IPS DF 4.7 (cell line): ENCODE data around the gene PFDN2.
"Not testable (repeated sequence)": the region's sequence is repeated elsewhere in the genome, so short reads cannot be mapped to it uniquely, and the experiment has no call there.

ENCODE experiments used
- DNase-seq: peaks from one replicate; pipeline ENCODE4 v3.0.0-alpha.2; 2013; ENCODE audit warnings: low spot score; ENCODE audit errors: extremely low read depth

Gene PFDN2

DNA sequence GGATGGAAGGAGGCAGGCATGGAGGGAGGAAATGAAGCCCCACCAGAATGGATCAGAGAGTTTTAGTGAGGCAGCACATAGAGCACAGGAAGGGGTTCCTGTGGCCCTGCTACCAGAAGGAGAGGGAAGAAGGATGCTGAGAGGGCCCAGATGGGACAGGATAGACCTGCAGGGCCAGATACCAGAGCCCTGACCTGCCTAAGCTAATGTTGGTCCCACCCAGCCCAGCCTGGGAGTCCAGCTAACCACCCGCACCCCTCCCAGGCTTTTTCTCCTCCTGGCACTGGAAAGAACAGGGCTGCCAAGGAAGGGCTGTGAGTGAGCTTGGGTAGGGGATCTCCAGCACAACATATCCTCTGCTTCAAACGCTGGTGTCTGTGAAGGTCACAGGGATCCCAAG is 35.4 kb downstream of the PFDN2 start:
- DNase-seq = no peak

DNA sequence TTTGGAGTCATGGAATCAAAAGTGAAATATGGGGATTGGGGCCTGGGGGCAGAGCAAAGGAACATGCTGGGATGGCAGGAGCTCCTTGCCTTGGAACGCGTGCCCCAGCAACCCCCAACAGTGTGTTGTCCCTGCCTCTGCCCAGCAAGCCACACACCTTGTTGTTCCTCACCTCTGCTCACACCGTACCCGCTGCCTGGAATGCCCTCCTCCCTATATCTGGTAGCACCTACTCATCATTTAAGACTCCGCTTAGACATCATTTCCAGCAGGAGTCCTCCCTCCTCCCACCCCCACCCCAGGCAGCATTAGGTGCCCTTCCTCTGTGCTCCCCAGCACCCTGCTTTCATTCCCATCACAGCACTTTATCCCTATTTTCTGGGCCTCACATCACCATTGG is 36.3 kb downstream of the PFDN2 start:
- DNase-seq = no peak

- DNase-seq = no peak
Measured at GRCh38 chr1:161080441-161081405, 37.1 kb downstream of the PFDN2 start.

- DNase-seq = no peak
Measured at GRCh38 chr1:161079436-161080110, 38.3 kb downstream of the PFDN2 start.

- no peak for DNase-seq
Measured at GRCh38 chr1:161077426-161077825, 40.4 kb downstream of the PFDN2 start.

- DNase-seq = no peak
Measured at GRCh38 chr1:161076410-161076809, 41.4 kb downstream of the PFDN2 start.

DNA sequence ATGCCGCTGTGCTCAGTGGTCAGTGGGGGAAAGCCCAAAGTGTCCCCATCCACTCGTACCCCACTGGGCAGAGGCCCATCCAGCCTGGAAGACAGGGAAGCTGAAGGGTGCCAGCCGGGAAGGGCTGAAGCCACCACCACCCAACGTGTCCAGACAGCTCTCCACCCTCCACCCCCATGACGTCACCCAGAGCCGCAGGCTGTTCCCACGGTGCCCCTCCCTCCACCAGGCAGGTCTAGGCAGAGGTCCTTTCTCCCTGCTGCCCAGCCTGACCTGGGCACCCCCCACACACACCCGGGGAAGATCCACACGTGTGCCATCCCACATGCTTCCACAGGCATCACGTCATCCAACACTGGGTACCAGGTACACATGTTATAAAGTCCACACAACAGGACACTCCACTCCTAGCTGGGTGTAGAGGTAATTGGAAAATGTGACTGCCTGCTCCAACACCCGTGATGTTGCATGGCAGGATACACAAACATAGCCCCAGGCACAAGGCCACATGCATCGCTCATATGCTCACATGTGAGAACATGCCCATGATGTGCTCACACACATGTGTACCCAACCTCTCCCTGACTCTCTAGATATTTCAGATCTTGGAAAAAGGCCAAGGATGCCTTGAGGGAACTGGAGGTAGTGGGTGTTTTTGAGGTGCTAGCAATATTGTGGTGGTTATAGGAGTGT is 43.0 kb downstream of the PFDN2 start:
- DNase-seq = no peak

- DNase-seq = no peak
Measured at GRCh38 chr1:161073474-161074121, 44.2 kb downstream of the PFDN2 start.

DNA sequence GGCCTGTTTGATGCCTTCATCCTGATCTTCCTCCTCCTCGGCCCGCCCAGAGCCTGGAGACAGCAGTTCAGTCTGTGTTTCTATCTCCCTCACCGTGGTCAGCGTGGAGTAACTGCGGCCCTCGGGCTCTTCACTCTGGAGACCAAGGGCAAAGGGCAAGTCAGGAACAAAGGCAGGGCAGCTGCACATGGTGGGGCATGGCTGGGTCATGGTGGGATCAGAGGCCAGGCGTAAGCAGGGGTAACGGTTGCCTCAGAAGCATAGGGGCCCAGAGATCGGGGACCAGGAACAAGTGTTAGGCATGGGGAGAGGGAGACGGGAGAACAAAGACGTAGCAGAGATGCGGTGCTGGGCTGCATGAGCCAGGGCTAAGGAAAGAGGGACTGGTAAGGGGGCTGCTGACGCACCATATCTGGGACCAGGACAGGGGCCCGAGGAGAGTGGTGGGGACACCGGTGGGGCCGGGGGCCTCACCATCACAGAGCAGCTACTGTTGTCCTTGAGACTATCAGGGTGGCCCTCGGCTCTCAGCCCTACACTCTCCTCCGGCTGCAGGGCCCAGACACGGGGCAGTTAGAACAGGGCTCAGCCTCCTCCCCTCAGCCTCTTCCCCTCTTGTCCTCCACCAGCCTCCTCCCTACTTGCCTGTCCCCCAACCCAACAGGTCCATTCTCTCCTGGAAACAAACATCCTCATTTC is 44.9 kb downstream of the PFDN2 start:
- DNase-seq = no peak

GRCh38 chr1:161071886-161072371 is 45.9 kb downstream of the PFDN2 start:
- no peak for DNase-seq

- DNase-seq = no peak
Measured at GRCh38 chr1:161070761-161071160, 47.1 kb downstream of the PFDN2 start.

DNA sequence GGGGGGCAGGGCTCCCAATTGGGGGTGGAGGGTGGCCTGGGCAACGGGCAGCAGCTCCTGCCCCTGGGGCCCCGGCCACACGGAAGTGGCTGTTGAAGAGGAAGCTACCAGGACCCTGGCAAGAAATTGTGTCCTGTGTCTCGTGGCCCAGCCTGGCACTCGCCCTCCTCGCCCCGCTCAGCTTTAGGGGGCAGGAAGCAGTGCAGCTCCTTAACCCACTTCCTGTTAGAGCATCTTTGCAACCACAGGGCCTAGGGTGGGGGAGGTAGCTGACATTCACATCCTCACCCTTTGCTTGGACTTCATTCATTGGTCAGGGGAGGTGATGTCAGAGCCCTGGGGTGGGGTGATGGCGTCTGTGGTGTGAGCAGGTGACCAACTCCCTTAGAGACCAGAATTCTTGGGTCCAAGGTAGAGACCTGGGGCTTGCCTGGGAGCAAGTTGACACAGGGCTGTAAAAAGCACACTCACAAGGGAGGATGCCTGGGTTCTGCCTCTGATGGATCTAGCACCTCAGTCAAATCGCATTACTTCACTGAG is 48.0 kb downstream of the PFDN2 start, which contains the start of gene ARHGAP30:
TSS of gene ARHGAP30 (minus strand) at position 161 of the 540 bp plus-strand sequence. CDS start 267 bp downstream, outside the sequence.
- no peak for DNase-seq

DNA sequence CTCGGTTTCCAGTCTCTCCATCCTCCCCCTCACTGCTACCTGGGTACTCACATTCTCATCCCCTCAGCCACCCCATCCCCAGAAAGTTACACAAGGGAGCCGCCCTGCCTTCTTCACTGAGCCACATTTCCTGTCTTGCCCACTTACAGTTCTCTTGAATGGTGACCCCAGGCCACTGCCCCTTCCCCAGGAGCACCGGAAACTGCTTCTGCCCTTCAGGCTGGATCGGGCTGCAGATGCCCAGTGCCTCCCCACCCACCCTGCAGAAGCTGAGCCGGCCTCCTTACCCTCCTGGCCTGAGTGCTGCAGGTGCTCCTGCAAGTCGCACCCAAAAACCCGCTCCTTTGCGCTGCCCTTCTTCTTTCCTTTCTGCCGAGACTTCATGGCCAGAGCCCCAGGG is 48.6 kb downstream of the PFDN2 start:
- DNase-seq = no peak

DNA sequence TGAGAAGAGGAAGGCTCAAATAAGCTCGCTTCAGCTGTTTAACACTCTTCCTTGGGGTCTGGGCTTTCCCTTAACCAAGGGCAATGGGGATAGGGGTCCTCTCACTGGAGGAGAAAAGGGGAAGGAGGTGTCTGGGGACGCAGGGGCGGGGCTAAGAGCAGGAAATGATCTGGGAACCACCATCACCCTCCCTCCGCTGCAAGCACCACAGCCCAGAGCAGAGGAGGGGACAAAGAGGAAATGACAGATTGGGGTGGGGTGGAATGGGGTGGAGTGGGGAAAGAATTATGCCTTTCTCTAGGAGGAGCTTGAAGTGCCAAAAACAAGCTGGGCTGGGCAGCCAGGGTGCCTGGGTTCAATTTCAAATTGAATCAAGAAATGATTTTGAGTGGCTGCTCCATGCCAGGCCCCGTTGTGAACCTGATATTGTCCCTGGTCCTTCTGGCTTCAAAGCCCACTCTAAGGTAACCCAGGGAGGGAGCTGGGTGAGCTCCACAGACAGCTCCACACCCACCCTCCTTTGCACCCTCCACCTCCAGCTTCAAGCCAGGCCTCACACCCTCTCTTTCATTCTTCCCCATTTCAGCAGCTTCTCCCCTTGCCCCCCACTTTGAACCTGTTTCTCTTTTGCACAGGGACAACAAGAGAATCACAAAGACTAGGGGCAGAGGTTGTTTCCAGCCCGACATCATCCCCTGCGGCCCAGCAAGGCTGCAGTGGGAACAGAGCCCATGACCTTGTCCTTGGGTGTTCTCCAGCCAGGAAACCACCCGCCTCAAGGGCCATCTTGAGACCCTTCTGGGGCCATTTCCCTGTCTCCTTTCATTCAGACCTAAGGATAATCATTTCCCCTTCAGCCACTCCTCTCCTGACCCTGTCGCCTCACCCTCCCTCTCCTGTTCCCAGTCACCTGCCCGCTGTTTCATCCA is 49.3 kb downstream of the PFDN2 start:
- DNase-seq = no peak

DNA sequence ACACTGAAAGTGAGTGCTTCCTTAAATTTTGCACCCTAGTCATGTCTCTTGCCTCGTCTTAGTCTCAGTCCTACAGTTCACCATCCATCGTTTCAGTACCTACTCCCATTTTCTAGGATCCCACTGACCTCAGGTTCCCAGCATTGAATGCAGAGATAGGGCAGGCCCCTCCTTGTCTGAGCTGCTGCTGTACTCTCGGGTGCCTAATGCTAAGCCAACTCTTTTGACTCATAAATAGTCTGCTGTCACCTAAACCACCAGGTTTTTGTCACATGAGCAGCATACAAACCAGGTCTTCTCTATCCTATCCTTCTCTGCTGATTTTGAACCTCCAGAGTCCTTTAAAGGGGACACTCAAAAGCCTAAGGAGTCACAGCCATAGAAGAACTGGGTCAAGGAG is 51.1 kb downstream of the PFDN2 start:
- DNase-seq = no peak

DNA sequence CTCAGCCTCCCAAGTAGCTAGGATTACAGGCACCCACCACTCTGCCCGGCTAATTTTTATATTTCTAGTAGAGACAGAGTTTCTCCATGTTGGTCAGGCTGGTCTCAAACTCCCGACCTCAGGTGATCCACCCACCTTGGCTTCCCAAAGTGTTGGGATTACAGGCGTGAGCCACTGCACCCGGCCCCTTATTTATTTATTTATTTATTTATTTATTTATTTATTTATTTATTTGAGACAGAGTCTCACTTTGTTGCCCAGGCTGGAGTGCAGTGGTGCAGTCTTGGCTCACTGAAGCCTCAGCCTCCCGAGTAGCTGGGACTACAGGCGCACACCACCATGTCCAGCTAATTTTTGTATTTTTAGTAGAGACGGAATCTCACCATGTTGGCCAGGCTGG is 52.2 kb downstream of the PFDN2 start:
- DNase-seq = not testable (repeated sequence)

DNA sequence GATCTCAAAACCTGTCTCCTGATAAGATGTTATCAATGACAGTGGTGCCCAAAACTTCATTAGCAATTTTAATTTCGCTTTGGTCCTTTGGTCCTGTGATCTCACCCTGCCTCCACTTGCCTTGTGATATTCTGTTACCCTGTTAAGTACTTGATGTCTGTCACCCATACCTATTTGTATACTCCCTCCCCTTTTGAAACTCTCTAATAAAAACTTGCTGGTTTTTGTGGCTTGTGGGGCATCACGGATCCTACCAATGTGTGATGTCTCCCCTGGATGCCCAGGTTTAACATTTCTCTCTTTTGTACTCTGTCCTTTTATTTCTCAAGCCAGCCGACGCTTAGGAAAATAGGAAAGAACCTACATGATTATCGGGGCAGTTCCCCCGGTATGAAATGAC is 53.9 kb downstream of the PFDN2 start:
- DNase-seq = not testable (repeated sequence)

DNA sequence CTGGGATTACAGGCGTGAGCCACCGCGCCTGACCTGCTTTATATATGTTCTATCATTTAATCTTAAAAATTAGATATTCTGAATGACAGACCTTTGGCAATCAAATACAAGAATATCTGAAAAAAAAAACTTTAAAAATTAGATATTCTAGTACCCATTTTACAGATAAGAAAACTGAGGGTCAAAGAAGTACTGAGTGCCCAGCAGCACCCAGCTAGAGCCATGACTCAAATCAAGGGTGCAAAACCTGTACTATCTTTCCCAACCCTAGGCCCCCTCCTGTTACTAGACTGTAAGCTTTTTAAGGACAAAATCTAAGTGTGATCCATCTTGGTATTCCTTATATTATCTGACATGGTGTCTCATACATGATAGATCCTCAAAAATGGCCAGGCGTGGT is 56.4 kb downstream of the PFDN2 start:
- DNase-seq = no peak

DNA sequence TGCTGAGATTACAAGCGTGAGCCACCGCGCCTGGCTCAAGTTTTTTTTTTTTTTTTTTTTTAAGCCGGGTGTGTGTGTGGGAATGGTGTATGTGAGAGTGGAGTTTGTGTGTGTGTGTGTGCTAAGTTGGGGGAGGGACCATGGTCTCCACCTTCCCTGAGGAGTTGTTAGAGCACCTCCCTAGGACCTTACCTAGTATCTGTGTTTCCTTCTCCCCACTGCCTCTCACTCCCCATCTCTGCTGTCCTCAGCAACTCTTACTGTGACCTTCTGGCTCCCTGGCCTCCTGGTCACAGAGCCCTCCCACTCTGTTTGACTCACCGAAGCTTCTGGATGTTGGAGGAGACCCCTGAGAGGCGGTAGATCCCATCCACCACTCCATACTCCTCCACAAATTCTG is 58.5 kb downstream of the PFDN2 start:
- no peak for DNase-seq
